ENCODE data around the gene PSPH.
"Not testable (repeated sequence)": the region's sequence is repeated elsewhere in the genome, so short reads cannot be mapped to it uniquely, and the experiment has no call there.

Gene PSPH

DNA sequence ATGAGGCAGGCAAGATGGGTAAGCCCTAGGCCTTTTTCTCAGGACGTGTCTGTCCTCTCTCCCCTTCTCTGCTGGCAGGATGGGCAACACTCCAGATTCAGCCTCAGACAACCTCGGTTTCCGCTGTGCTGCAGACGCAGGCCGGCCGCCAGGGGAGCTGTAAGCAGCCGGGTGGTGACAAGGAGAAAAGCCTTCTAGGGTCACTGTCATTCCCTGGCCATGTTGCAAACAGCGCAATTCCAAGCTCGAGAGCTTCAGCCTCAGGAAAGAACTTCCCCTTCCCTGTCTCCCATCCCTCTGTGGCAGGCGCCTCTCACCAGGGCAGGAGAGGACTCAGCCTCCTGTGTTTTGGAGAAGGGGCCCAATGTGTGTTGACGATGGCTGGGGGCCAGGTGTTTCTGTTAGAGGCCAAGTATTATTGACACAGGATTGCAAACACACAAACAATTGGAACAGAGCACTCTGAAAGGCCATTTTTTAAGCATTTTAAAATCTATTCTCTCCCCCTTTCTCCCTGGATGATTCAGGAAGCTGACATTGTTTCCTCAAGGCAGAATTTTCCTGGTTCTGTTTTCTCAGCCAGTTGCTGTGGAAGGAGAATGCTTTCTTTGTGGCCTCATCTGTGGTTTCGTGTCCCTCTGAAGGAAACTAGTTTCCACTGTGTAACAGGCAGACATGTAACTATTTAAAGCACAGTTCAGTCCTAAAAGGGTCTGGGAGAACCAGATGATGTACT is 28.4 kb upstream of the PSPH start:
- H3K4me3 ChIP-seq (ENCODE audit: low read depth, low read length), result no peak overlapping the region
- no peak for DNase-seq (ENCODE audit: low read depth)
- no peak for TF ChIP-seq MYC (IDR thresholded peaks at IDR 0.05; ENCODE audit: low read depth, low read length)
- TF ChIP-seq, protein P1, sequence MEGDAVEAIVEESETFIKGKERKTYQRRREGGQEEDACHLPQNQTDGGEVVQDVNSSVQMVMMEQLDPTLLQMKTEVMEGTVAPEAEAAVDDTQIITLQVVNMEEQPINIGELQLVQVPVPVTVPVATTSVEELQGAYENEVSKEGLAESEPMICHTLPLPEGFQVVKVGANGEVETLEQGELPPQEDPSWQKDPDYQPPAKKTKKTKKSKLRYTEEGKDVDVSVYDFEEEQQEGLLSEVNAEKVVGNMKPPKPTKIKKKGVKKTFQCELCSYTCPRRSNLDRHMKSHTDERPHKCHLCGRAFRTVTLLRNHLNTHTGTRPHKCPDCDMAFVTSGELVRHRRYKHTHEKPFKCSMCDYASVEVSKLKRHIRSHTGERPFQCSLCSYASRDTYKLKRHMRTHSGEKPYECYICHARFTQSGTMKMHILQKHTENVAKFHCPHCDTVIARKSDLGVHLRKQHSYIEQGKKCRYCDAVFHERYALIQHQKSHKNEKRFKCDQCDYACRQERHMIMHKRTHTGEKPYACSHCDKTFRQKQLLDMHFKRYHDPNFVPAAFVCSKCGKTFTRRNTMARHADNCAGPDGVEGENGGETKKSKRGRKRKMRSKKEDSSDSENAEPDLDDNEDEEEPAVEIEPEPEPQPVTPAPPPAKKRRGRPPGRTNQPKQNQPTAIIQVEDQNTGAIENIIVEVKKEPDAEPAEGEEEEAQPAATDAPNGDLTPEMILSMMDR (IDR thresholded peaks at IDR 0.05; ENCODE audit: low read depth, low read length), result no peak
- TF ChIP-seq, protein P2, sequence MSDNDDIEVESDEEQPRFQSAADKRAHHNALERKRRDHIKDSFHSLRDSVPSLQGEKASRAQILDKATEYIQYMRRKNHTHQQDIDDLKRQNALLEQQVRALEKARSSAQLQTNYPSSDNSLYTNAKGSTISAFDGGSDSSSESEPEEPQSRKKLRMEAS (IDR thresholded peaks at IDR 0.05; ENCODE audit: low read depth, low read length), result no peak

DNA sequence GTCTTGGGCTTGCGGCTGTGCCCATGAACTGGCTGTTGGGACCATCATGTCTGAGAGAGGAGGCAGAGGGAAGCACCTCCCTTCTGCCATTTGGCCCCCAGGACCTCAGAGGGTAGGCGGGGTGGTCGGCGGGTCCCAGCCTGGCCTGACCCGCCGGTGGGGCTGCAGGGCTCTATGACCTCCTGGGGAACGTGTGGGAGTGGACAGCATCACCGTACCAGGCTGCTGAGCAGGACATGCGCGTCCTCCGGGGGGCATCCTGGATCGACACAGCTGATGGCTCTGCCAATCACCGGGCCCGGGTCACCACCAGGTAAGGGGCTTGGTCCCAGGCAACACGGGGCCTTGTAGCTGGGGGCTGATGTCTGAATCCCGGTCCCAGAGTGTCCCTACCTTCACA is 27.0 kb upstream of the PSPH start:
- H3K4me3 ChIP-seq (ENCODE audit: low read depth, low read length), result no peak overlapping the region
- TF ChIP-seq MYC (IDR thresholded peaks at IDR 0.05; ENCODE audit: low read depth, low read length) (no peak), POLR2A (IDR thresholded peaks at IDR 0.05; ENCODE audit: extremely low read depth, insufficient read length) (no peak)
- TF ChIP-seq, protein P1 (IDR thresholded peaks at IDR 0.05; ENCODE audit: low read depth, low read length), result no peak
- TF ChIP-seq, protein P2 (IDR thresholded peaks at IDR 0.05; ENCODE audit: low read depth, low read length), result no peak
- no peak for DNase-seq (ENCODE audit: low read depth)

DNA sequence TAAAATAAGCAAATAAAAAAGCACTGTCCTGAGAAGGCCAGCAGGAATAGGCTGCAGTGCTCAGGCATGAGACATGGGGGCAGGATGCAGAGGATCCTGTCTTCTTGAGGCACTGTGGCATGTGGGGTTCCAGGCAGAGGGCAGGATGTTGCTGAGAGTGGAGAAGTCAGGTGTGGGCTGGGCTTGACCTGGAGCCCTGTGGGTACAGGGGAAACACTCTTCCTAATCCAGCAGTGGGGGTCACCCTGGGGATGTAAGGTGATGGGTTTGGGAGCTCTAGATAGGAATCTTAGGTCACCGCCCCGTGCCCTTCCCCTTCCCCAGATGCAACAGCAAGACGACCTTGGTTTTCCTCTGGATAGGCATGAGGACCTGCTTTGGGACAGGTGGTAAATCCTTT is 26.4 kb upstream of the PSPH start:
- no peak overlapping the region for H3K4me3 ChIP-seq (ENCODE audit: low read depth, low read length)
- no peak for TF ChIP-seq MYC (IDR thresholded peaks at IDR 0.05; ENCODE audit: low read depth, low read length)
- TF ChIP-seq, protein P1 (IDR thresholded peaks at IDR 0.05; ENCODE audit: low read depth, low read length), result no peak
- no peak for TF ChIP-seq POLR2A (IDR thresholded peaks at IDR 0.05; ENCODE audit: extremely low read depth, insufficient read length)
- TF ChIP-seq, protein P2 (IDR thresholded peaks at IDR 0.05; ENCODE audit: low read depth, low read length), result no peak
- DNase-seq (ENCODE audit: low read depth), result no peak

- no peak overlapping the region for H3K4me3 ChIP-seq (ENCODE audit: low read depth, low read length)
- no peak for TF ChIP-seq POLR2A (IDR thresholded peaks at IDR 0.05; ENCODE audit: extremely low read depth, insufficient read length)
- TF ChIP-seq, protein P1 (IDR thresholded peaks at IDR 0.05; ENCODE audit: low read depth, low read length), result peak; percentile 89
- DNase-seq (ENCODE audit: low read depth), result peak; percentile 76
Observed at GRCh38 chr7:56074371-56074791, 23.1 kb upstream of the PSPH start.

DNA sequence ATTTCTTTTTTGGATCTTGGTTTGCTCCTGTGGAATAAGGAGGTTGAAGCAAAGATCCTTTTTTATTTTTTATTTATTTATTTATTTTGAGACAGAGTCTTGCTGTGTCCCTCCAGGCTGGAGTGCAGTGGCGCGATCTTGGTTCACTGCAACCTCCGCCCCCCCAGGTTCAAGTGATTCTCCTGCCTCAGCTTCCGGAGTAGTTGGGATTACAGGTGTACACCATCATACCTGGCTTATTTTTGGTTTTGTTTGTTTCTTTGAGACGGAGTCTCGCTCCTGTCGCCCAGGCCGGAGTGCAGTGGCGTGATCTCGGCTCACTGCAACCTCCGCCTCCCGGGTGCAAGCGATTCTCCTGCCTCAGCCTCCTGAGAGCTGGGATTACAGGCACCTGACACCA is 15.1 kb upstream of the PSPH start:
- not testable (repeated sequence) for DNase-seq (ENCODE audit: low read depth); H3K4me3 ChIP-seq (ENCODE audit: low read depth, low read length)

- DNase-seq (ENCODE audit: low read depth), result peak; percentile 96
- TF ChIP-seq, protein P2 (IDR thresholded peaks at IDR 0.05; ENCODE audit: low read depth, low read length), result peak; percentile 92
- TF ChIP-seq MYC (IDR thresholded peaks at IDR 0.05; ENCODE audit: low read depth, low read length), result peak; percentile 94
- TF ChIP-seq POLR2A (IDR thresholded peaks at IDR 0.05; ENCODE audit: extremely low read depth, insufficient read length), result peak; percentile 99
- TF ChIP-seq, protein P1 (IDR thresholded peaks at IDR 0.05; ENCODE audit: low read depth, low read length), result peak; percentile 9
- peak within 1 kb of the TSS; percentile 85 for H3K4me3 ChIP-seq (ENCODE audit: low read depth, low read length)
Observed at GRCh38 chr7:56063882-56064625, 12.8 kb upstream of the PSPH start, which contains the start of gene SUMF2. SUMF2 (plus strand) TSS chr7:56064286; CDS start chr7:56064312, 26 bp downstream.
